Measurements from ENCODE around the gene UBE2Q2. TPM values are rescaled to one million over a fixed set of nuclear protein-coding genes. Genes with fewer than 3 reads are reported as not detected.

Gene UBE2Q2
- polyA plus RNA-seq, 2 of the 4 experiments (the other 2 are of a cell fraction) = 36.5 to 50.6 TPM

- FAIRE-seq (no peak), ATAC-seq (no peak), DNase-seq (ENCODE audit: low read depth in 1 of 2, low spot score in 1 of 2) (no peak)
- POLR2A ChIA-PET = interaction anchor here (2.0 kb wide), 1 partner anchor 32 kb away, joined by 9 read pairs; the partner anchor contains the start of gene UBE2Q2
- Histone ChIP-seq H3K4me3 (no peak overlapping the region), H3K27ac (no peak overlapping the region), H3K9me3 (no peaks in the 10 kb centered on the region), H3K4me1 (no peaks in the 10 kb centered on the region), H3K4me2 (no peak overlapping the region)
- 53% methylated on average over 3 of the region's 3 CpGs for WGBS (ENCODE audit: missing lambda C conversion rate)
- CTCF ChIA-PET = interaction anchor here (1.2 to 14.3 kb wide), 12 partner anchors 9 to 336 kb away, joined by 3 to 350 read pairs (median 22); a partner anchor contains a TSS
- TF ChIP-seq TFCP2L1 (CRISPR knock-in tag; IDR thresholded peaks at IDR 0.05) (no peak), ZSCAN20 (CRISPR knock-in tag; IDR thresholded peaks at IDR 0.05) (no peak), CHD4 (IDR thresholded peaks at IDR 0.05; ENCODE audit: borderline replicate concordance) (no peak), JUN (IDR thresholded peaks at IDR 0.05) (no peak), HES2 (IDR thresholded peaks at IDR 0.05) (no peak), BCL3 (IDR thresholded peaks at IDR 0.05) (no peak), ATOH8 (CRISPR knock-in tag; IDR thresholded peaks at IDR 0.05; ENCODE audit: low read depth) (no peak), KDM1A (IDR thresholded peaks at IDR 0.05; ENCODE audit: low read depth) (no peak), POLR2A (IDR thresholded peaks at IDR 0.05; ENCODE audit: low read length) (no peak), EHMT2 (IDR thresholded peaks at IDR 0.05; ENCODE audit: low read depth) (no peak), GATA3 (IDR thresholded peaks at IDR 0.05; ENCODE audit: borderline replicate concordance) (no peak), KDM5A (IDR thresholded peaks at IDR 0.05) (no peak), MAZ (IDR thresholded peaks at IDR 0.05; ENCODE audit: borderline replicate concordance, low read depth, low read length) (no peak), RFX5 (IDR thresholded peaks at IDR 0.05) (no peak), EP300 (IDR thresholded peaks at IDR 0.05) (no peak), ZFP36 (IDR thresholded peaks at IDR 0.05; ENCODE audit: borderline replicate concordance, partially characterized antibody) (no peak), HOXB13 (CRISPR knock-in tag; IDR thresholded peaks at IDR 0.05; ENCODE audit: low read depth) (no peak), PBX3 (IDR thresholded peaks at IDR 0.05) (no peak), RARB (CRISPR knock-in tag; IDR thresholded peaks at IDR 0.05) (no peak)
These were observed 31.6 kb upstream of the UBE2Q2 start for GRCh38 chr15:75811626-75812025.

GRCh38 chr15:75814794-75815193, 28.5 kb upstream of the UBE2Q2 start:
- H3K4me1 ChIP-seq = no peaks in the 10 kb centered on the region
- FAIRE-seq (no peak), ATAC-seq (no peak), DNase-seq (ENCODE audit: low read depth in 1 of 2, low spot score in 1 of 2) (no peak)
- no peaks in the 10 kb centered on the region for H3K9me3 ChIP-seq
- WGBS (ENCODE audit: missing lambda C conversion rate) = 85% methylated on average over 5 of the region's 5 CpGs
- H3K27ac ChIP-seq = no peak overlapping the region
- H3K4me3 ChIP-seq = no peak overlapping the region
- ChIA-PET CTCF (interaction anchor here (0.6 to 3.9 kb wide), 11 partner anchors 12 to 333 kb away, joined by 3 to 51 read pairs (median 5); no protein-coding TSS in a partner anchor), POLR2A (interaction anchor here (1.5 kb wide), 1 partner anchor 89 kb away, joined by 3 read pairs; the partner anchor contains the start of gene FBXO22)
- no peak for TF ChIP-seq SREBF2 (IDR thresholded peaks at IDR 0.05)
- TF ChIP-seq NFE2L2 (conservative IDR thresholded peaks at IDR 0.05; ENCODE audit: low read length) = no peak
- no peak for TF ChIP-seq ELK1 (IDR thresholded peaks at IDR 0.05; ENCODE audit: low read depth, low read length)
- no peak for TF ChIP-seq MYC (IDR thresholded peaks at IDR 0.05; ENCODE audit: borderline replicate concordance, low read length)
- TF ChIP-seq MAZ (IDR thresholded peaks at IDR 0.05; ENCODE audit: borderline replicate concordance, low read depth, low read length) = no peak
- no peak for TF ChIP-seq ESRRA (IDR thresholded peaks at IDR 0.05; ENCODE audit: borderline replicate concordance, low read length)
- TF ChIP-seq FOSL2 (IDR thresholded peaks at IDR 0.05) = no peak
- no peak for TF ChIP-seq FOSL2 (CRISPR knock-in tag; IDR thresholded peaks at IDR 0.05)
- no peak for TF ChIP-seq EHMT2 (IDR thresholded peaks at IDR 0.05; ENCODE audit: low read depth)
- TF ChIP-seq BHLHE40 (IDR thresholded peaks at IDR 0.05; ENCODE audit: low read depth, low read length) = no peak
- no peak for TF ChIP-seq RNF2 (IDR thresholded peaks at IDR 0.05; ENCODE audit: borderline replicate concordance, low read depth)
- TF ChIP-seq RCOR1 (IDR thresholded peaks at IDR 0.05; ENCODE audit: low read depth, low read length) = no peak
- TF ChIP-seq MAFK (IDR thresholded peaks at IDR 0.05; ENCODE audit: partially characterized antibody) = no peak
- TF ChIP-seq HES2 (IDR thresholded peaks at IDR 0.05) = no peak
- no peak for TF ChIP-seq ZNF302 (CRISPR knock-in tag; IDR thresholded peaks at IDR 0.05)
- TF ChIP-seq POLR2A (IDR thresholded peaks at IDR 0.05; ENCODE audit: low read length) = no peak
- TF ChIP-seq ZC3H11A (IDR thresholded peaks at IDR 0.05) = no peak
- TF ChIP-seq NR3C1 (IDR thresholded peaks at IDR 0.05) = no peak
- TF ChIP-seq MAX (IDR thresholded peaks at IDR 0.05) = no peak
- no peak for TF ChIP-seq KDM1A (IDR thresholded peaks at IDR 0.05; ENCODE audit: low read depth)
- H3K4me2 ChIP-seq = no peak overlapping the region

Measured in A549 (cell line).